CD14-positive monocyte (primary cell): ENCODE measurements around the gene PAIP2. TPM values are rescaled to one million over a fixed set of nuclear protein-coding genes. Genes with fewer than 3 reads are reported as not detected.
A peak's percentile ranks its signal among the peaks of the same experiment; 100 is the strongest.

ENCODE experiments used
- DNase-seq, 3 donors: peaks; one replicate each; pipeline ENCODE4 v3.0.0-alpha.2; 2011 to 2022
- H2AFZ ChIP-seq: 2 replicates; pipeline ENCODE4 v1.6.0; 2012; ENCODE audit warnings: mild to moderate bottlenecking, low read depth, low read length, inconsistent platforms; ENCODE audit not compliant: insufficient read depth, poor library complexity, severe bottlenecking
- H3K27ac ChIP-seq, 2 donors: 1 replicate in 1 of 2; 2 replicates in 1 of 2; pipeline ENCODE4 v1.5.1; 2012 to 2013; ENCODE audit warnings: low read length in 2 of 2, control low read depth in 1 of 2, inconsistent platforms in 1 of 2, low read depth in 1 of 2, mild to moderate bottlenecking in 1 of 2
- H3K27me3 ChIP-seq, 2 donors: one replicate each; pipeline versions ENCODE4 v1.6.0 to v1.6.1; 2011 to 2013; ENCODE audit warnings: low read length in 2 of 2; ENCODE audit not compliant: control insufficient read depth in 2 of 2, insufficient read depth in 2 of 2
- H3K36me3 ChIP-seq, 2 donors: replicated peaks in 1 of 2; 1 replicate in 1 of 2; 2 replicates in 1 of 2; pipeline versions ENCODE4 v1.5.1 to v1.6.1; 2012 to 2013; ENCODE audit warnings: low read length in 2 of 2, control low read depth in 1 of 2, inconsistent platforms in 1 of 2, mild to moderate bottlenecking in 1 of 2; ENCODE audit not compliant: insufficient read depth in 2 of 2, control insufficient read depth in 1 of 2
- H3K4me1 ChIP-seq, 2 donors: 1 replicate in 1 of 2; 2 replicates in 1 of 2; pipeline versions ENCODE4 v1.5.1 to v1.6.1; 2012 to 2013; ENCODE audit warnings: low read length in 2 of 2, control low read depth in 1 of 2, inconsistent platforms in 1 of 2, mild to moderate bottlenecking in 1 of 2, moderate library complexity in 1 of 2; ENCODE audit not compliant: insufficient read depth in 2 of 2, control insufficient read depth in 1 of 2
- H3K4me2 ChIP-seq: replicated peaks from 2 replicates; pipeline ENCODE3; 2012; ENCODE audit warnings: low read length, moderate library complexity, mild to moderate bottlenecking; ENCODE audit not compliant: poor library complexity, severe bottlenecking; ENCODE audit errors: extremely low read depth
- H3K4me3 ChIP-seq, 3 experiments: fragments of 200-600 bp in 1 of 3; sonication (generic) in 1 of 3; replicated peaks in 1 of 3; 1 replicate in 2 of 3; 2 replicates in 1 of 3; pipeline ENCODE4 v1.5.1; 2011 to 2013; ENCODE audit warnings: low read length in 3 of 3, mild to moderate bottlenecking in 3 of 3, control low read depth in 2 of 3, low read depth in 2 of 3, inconsistent platforms in 1 of 3, moderate library complexity in 1 of 3
- H3K79me2 ChIP-seq: 2 replicates; pipeline ENCODE4 v1.6.0; 2012; ENCODE audit warnings: mild to moderate bottlenecking, control low read depth, inconsistent platforms, low read length, moderate library complexity; ENCODE audit not compliant: insufficient read depth
- H3K9ac ChIP-seq: 2 replicates; pipeline ENCODE4 v1.6.0; 2017; ENCODE audit warnings: low read length, mild to moderate bottlenecking; ENCODE audit not compliant: insufficient read depth, poor library complexity, severe bottlenecking
- H3K9me3 ChIP-seq, 2 donors: replicated peaks in 1 of 2; 1 replicate in 1 of 2; 2 replicates in 1 of 2; pipeline versions ENCODE4 v1.5.1 to v1.6.1; 2012 to 2013; ENCODE audit warnings: low read length in 2 of 2, control low read depth in 1 of 2; ENCODE audit not compliant: control insufficient read depth in 1 of 2, insufficient read depth in 1 of 2
- H4K20me1 ChIP-seq: 2 replicates; pipeline ENCODE4 v1.6.0; 2012; ENCODE audit warnings: mild to moderate bottlenecking, low read length, control low read depth, moderate library complexity; ENCODE audit not compliant: insufficient read depth
- H3K27ac Mint-ChIP-seq, 7 donors: one replicate each; pipeline ENCODE4 v1.8.0; 2020; ENCODE audit warnings: mild to moderate bottlenecking in 7 of 7, mixed read lengths in 7 of 7, moderate library complexity in 6 of 7, inconsistent platforms in 2 of 7
- H3K27me3 Mint-ChIP-seq, 3 donors: one replicate each; pipeline ENCODE4 v1.8.0; 2021 to 2022; ENCODE audit warnings: low read depth in 3 of 3, mild to moderate bottlenecking in 3 of 3, mixed read lengths in 3 of 3, moderate library complexity in 3 of 3, inconsistent platforms in 1 of 3
- H3K36me3 Mint-ChIP-seq, 2 donors: one replicate each; pipeline ENCODE4 v1.8.0; 2020; ENCODE audit warnings: mixed read lengths in 2 of 2, inconsistent platforms in 1 of 2, mild to moderate bottlenecking in 1 of 2
- H3K4me1 Mint-ChIP-seq: one replicate; pipeline ENCODE4 v1.8.0; 2020; ENCODE audit warnings: mild to moderate bottlenecking, mixed read lengths
- H3K4me3 Mint-ChIP-seq, 2 donors: one replicate each; pipeline ENCODE4 v1.8.0; 2020; ENCODE audit warnings: mild to moderate bottlenecking in 2 of 2, mixed read lengths in 2 of 2, moderate library complexity in 1 of 2
- H3K9me3 Mint-ChIP-seq, 7 donors: one replicate each; pipeline ENCODE4 v1.8.0; 2020 to 2022; ENCODE audit warnings: mixed read lengths in 7 of 7, mild to moderate bottlenecking in 6 of 7, moderate library complexity in 6 of 7, inconsistent platforms in 2 of 7
- CTCF ChIP-seq: fragments of 200-600 bp; IDR thresholded peaks from one replicate; pipeline ENCODE4 v1.8.0; 2022; ENCODE audit warnings: antibody characterized with exemption, mild to moderate bottlenecking
- WGBS: methylation state at CpG from one replicate; pipeline ENCODE4 v1.1.5; 2013; ENCODE audit warnings: missing lambda C conversion rate; ENCODE audit not compliant: insufficient coverage; 5-methylcytosine and 5-hydroxymethylcytosine counted together
- intact Hi-C, 2 donors: fragments of 100-400 bp; cut with micrococcal nuclease; formaldehyde crosslinking; loops; one replicate each; pipeline versions ENCODE4 v1.15.0 to v1.15.1; 2023
- polyA plus RNA-seq, 3 donors: library from polyadenylated mRNA; depleted of rRNA in 1 of 3; unstranded in 2 of 3; stranded (reverse) in 1 of 3; fragments of 300-500 nt in 2 of 3; fragments of >200 nt in 1 of 3; fragmentation: Illumina TruSeq in 2 of 3; gene quantifications; 1 replicate in 2 of 3; 2 replicates in 1 of 3; pipeline ENCODE4 v1.2.3, GENCODE V29; 2012 to 2021

The PAIP2 gene
- polyA plus RNA-seq, 3 donors: 68.3 to 325 (median 313) TPM

DNA sequence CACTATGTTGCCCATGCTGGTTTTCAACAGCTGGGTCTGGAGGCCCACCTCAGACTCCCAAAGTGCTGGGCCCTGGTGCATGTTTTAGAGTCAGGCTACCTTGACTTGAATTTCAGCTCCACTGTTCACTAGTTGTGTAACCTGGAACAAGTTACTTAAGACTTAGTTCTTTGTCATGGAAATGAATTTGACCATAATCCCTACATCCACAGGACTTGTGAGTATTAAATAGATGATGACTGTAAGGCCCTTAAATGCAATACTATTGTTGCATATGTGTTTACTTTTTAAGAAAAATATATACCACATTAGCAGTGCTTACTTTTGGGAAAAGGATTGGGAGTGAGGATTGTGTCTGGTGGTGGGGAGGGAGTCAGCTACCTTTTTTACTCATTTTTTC is 16.4 kb downstream of the PAIP2 start:
- no peak for DNase-seq
- H3K9me3 Mint-ChIP-seq: peaks cover 0 to 3% (median 0%) of the 10 kb centered on the region in 7 donors
- H3K36me3 Mint-ChIP-seq: peaks cover 17 to 46% of the 10 kb centered on the region in 2 donors
- H3K4me1 Mint-ChIP-seq: no peaks in the 10 kb centered on the region
- Histone ChIP-seq H3K4me2 (no peak overlapping the region), H4K20me1 (peaks cover 100% of the 10 kb centered on the region), H2AFZ (no peak overlapping the region), H3K9me3 (no peaks in the 10 kb centered on the region), H3K9ac (no peak overlapping the region), H3K27ac (no peak overlapping the region), H3K79me2 (peaks cover 96% of the 10 kb centered on the region), H3K4me3 (no peak overlapping the region), H3K36me3 (peaks cover 7 to 43% of the 10 kb centered on the region in 2 donors), H3K4me1 (no peaks in the 10 kb centered on the region), H3K27me3 (no peaks in the 10 kb centered on the region)
- no peak overlapping the region for H3K27ac Mint-ChIP-seq
- intact Hi-C loops: no loop called here
- no peak for TF ChIP-seq CTCF
- H3K27me3 Mint-ChIP-seq: no peaks in the 10 kb centered on the region
- no peak overlapping the region for H3K4me3 Mint-ChIP-seq

- peak overlapping the region in 2 of 7 donors; percentile 18 to 23 for H3K27ac Mint-ChIP-seq
- Histone ChIP-seq H3K36me3 (peaks cover 27 to 47% of the 10 kb centered on the region in 2 donors), H4K20me1 (peaks cover 89% of the 10 kb centered on the region)
These were observed 18.7 kb downstream of the PAIP2 start for GRCh38 chr5:139360384-139360783.

More at GRCh38 chr5:139360384-139360783, 18.7 kb downstream of the PAIP2 start:
- Histone ChIP-seq H3K9ac (no peak overlapping the region), H3K9me3 (no peaks in the 10 kb centered on the region), H3K4me1 (no peaks in the 10 kb centered on the region), H3K79me2 (peaks cover 73% of the 10 kb centered on the region), H3K27me3 (no peaks in the 10 kb centered on the region), H3K4me2 (no peak overlapping the region), H3K27ac (no peak overlapping the region), H2AFZ (no peak overlapping the region), H3K4me3 (no peak overlapping the region)
- H3K27me3 Mint-ChIP-seq: no peaks in the 10 kb centered on the region
- TF ChIP-seq CTCF: no peak
- intact Hi-C loops: no loop called here
- WGBS: 94% methylated on average over 2 of the region's 4 CpGs
- no peak overlapping the region for H3K4me3 Mint-ChIP-seq
- H3K36me3 Mint-ChIP-seq: peaks cover 28 to 53% of the 10 kb centered on the region in 2 donors
- H3K9me3 Mint-ChIP-seq: no peaks in the 10 kb centered on the region
- H3K4me1 Mint-ChIP-seq: no peaks in the 10 kb centered on the region
- DNase-seq: no peak
